GM21786 (cell line): Measurements from ENCODE around the gene LCN9.
"Not testable (repeated sequence)": the region's sequence is repeated elsewhere in the genome, so short reads cannot be mapped to it uniquely, and the experiment has no call there.

Experiments
- ATAC-seq: cut with Tn5 transposase; IDR thresholded peaks from one replicate; pipeline ENCODE4 v1.9.1; 2021; ENCODE audit not compliant: unreplicated experiment

Gene LCN9, protein sequence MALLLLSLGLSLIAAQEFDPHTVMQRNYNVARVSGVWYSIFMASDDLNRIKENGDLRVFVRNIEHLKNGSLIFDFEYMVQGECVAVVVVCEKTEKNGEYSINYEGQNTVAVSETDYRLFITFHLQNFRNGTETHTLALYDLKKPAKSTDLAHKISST

DNA sequence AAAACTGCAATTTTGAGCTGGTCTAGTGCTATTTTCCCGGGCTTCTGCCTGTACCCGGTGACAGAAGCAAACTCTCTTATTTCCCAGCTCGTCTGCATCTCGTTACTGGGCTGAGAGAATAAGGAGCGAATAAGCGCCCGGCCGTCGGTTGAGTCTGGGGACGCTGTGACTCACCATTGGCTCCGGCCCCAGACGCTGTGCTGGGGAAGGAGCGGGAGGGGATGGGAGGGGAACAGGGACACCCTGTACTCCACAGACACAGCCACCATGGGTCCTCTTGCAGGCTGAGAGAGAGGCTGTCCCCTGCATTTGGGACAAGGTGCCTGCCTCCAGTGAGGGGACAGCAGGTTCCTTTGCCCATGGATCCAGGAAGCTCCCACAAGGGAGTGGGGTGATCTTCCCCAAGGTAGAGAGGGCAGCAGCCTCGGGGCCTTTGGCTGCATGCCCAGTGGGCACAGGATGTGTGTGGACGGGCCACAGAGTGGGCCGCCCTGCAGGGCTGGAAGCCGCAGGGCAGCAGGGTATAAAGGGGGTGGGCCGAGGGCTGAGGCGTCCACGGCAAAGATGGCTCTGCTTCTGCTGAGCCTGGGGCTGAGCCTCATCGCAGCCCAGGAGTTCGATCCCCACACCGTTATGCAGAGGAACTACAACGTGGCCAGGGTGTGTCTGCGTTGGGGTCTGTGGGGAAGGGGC lies at the start of gene LCN9:
Gene LCN9 (plus strand): TSS at position 552 of the 693 bp plus-strand sequence. CDS start 13 bp downstream, at position 565.
- no peak for ATAC-seq

DNA sequence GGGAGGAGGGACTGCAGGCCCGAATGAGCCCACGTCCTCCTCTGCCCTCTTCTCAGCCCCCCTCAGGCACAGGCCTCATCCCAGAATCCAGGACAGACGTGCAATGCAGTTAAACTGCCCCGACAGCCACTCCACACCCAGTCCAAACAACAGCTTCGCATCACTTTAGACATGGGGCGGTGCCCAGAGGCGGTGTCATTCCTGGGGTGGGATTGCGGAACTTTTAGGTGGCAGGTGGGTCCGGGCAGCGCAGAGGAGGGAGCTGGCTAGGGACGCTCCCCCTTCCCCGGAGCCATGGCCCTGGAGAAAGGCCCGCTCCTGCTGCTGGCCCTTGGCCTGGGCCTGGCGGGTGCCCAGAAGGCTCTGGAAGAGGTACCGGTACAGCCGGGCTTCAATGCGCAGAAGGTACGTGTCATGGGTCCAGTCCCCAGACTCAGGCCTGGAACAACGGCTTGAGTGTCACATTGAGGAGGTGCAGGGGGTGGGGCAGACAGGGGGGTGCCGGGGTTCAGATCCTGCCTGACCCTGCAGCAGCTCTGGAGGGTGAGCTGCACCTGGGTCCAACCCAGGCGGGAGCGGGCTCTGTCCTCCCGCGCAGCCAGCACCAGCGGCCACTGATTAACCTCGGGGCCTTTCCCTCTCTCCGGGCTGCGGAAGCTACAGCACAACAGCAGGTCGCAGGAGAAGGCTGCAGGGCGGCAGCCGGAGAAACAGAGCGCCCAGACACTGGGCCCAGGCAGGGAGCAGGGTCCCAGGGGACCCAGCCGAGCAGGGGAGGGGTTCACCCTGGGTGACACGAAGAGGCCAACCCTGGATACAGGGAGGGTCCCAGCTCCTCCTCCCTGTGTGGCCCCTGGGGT lies 48.9 kb upstream of the LCN9 start:
- no peak for ATAC-seq

DNA sequence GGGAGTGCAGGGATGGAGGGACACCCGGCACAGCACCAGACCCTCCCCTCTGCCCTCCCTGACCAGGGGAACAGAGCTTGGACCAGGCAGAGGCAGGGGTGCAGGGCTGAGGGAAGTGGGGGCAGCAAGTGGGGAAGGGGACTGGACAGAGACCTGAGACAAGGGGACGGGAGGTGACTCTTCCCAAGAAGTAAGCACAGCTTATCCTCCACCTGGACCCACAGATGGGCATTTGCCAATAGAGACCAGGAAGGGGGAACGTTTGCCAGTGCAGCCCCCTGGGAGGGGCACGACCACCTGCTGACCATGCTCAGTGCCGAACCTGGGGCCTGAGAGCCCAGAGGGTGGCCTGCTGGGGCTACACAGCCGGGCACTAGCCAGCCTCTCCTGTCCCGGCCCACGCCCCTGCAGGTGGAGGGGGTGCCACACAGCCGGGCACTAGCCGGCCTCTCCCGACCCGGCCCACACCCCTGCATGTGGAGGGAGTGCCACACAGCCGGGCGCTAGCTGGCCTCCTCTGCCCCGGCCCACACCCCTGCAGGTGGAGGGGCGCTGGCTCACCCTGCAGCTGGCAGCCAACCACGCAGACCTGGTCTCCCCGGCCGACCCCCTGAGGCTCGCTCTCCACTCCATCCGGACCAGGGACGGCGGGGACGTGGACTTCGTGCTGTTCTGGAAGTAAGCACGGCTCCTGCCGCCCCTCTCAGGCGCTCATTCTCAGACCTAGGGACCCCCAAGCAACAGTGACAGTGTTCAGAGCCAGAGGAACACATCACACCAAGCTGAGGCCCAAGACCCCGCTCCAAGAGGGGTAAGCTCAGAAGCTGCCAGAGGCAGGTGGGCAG lies 48.1 kb upstream of the LCN9 start:
- no peak for ATAC-seq

DNA sequence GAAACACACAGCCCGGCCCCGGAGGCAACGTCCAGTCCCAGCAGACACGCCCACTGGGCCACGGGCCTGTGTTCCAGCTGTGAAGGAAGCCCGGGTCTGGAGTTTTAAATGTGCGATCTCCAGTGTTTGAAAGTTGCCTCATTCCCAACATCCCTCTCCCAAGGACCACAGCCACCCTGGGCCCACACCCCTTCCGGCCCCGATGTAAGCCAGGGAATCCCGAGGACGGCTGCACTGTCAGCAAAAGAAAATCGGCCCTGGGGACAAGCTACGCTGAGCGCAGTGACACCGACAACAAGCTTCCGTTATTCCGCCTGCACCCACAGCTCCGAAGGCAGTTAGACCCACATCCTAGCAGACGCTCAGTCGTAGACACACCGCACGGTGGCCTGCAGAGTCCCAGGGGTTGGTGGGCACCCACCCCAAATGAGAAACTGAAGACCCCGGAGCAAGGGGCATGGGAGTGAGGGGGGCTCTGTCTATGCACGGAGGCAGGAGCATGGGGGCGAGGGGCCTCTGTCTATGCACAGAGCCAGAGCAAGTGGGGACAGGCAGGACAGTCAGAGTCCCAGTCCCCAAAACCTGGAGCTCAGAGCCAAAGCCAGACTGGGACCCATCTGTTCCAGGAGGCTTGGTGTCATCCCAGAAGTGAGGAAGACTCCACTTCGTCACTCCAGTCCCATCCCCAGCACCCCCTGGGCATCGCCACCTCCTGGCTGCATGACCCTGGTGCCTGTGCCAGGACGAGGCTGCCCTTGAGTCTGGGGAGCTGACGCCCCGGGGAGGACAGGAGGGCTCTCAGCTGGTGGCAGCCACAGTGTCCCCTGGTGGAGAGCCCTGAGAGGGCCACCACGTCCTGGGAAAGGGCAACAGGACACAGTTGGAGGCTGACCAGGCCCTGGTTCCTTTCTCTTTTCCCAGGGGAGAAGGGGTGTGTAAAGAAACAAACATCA lies 47.2 kb upstream of the LCN9 start:
- ATAC-seq = no peak

DNA sequence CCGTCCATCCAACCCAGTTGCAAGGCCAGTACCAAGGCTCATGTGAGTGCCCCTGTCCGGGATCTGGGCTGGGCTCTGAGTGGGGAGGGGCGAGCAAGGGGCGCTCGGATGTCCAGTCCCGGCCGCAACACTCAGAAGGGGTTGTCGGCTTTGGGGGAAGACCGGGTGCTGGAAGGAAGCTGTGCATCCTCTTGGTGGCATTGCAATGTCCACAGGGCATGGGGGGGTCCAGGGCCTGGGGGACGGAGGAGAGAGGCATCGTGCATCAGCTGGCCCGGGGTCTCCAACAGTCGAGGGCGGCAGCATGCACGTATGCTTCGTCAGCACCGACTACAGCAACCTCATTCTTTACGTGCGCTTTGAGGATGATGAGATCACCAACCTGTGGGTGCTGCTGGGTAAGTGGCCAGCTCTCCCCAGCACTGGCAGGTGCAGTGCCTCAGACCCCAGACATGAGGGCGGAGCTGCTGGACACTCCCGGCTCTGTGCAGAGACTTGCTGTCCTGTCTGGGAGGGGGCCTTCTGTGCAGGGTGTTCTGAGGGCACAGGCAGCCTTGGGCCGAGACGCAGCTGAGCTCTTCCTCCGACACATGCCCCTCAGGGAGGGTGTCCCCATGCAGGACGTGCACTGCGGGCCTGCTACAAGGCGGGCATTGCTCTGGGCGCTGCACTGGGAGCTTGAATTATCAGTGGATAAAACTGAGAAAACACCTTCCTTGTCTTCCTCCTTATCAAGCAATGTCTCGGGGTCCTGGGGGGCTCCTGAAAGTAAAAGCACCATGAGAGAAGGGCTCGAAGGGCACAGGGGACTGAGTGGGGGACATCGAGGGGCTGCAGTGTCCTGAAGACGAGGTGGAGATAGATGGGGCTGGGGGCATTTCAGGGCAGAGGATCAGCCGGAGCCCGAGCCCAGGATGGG lies 46.2 kb upstream of the LCN9 start:
- no peak for ATAC-seq

DNA sequence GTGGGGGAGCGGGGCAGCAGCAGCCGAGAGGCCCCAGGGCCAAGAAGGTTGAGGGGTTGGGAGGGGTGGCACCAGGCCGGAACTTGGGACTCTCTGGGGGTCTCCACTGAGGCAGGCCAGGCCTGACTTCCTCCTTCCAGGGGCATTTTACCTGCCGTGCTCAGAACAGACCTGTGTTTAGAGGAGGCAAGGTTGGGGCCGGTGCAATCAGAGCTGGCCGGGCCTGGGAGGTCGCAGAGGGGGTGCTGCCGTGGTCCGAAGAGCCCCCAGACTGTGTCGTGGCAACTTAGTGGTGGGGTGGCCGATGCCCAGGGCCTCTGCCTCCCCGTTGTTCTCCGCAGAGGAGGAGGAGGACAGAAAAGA lies 45.6 kb upstream of the LCN9 start:
- no peak for ATAC-seq

DNA sequence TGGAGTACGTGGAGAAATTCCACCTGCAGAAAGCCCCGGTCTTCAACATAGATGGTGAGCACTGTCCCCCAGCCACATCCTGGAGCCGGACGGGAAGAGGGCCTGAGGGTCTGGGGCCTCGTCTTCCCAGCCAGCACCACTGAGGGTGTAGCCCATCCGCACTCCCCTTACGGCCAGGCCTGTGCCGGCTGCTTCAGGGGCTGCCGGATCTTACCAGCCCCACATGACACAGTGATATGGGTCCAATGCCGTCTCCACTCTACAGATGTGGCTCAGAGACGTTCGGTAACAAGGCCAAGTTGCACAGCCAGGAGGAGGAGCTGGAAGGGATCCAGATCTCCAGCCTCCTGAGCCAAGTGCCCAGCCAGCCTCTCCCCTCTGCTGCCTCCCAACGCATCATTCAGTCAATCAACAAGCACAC lies 45.1 kb upstream of the LCN9 start:
- no peak for ATAC-seq

DNA sequence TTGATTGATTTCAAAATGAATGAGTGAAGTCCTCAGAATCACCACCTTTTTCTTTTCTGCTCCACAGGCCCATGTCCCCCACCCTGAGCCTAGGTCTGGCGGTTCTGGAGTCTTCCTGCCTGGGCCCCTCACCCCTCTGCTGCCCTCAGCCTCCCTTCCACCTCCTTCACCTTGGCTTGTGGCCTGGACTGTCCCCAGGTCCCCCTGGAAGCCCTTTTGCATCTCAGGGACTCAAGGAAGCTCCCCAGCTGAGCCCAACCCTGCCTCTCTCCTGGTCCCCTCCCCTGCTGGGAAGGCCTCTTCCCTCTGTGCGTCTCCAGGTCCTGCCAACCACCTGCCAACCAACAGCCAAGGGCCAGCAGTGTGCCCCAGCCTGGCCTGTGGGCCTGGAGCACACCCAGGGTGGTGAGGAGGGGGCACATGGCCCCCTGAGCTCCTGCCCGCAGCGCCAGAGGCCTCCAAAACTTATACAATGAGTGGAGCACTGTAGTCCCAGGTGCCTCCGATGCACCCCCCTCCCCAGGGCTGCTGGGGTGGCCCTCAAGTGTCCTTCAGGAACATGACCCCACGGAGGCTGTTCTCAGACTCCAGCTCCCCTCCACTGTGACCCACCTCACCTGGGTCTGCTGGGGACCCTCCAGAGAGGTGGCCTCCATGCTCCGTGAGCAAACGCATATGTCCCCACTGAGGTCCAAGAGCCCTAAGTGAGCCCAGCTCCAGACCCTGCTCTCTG lies 44.1 kb upstream of the LCN9 start:
- no peak for ATAC-seq

DNA sequence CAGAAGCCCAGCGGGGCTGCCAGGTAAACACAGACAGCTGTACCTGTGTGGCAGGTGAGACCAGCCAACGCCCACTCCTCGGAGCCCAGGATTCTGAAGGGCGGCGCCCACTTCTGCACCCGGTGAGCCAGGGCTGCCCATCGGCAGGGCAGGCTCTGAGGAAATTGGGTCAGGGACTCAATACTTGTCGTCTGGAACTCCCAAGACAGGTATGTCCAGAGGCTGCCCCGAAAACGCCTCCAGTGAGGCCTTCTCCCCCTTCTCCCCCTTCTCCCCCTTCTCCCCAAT lies 43.6 kb upstream of the LCN9 start:
- ATAC-seq = no peak

DNA sequence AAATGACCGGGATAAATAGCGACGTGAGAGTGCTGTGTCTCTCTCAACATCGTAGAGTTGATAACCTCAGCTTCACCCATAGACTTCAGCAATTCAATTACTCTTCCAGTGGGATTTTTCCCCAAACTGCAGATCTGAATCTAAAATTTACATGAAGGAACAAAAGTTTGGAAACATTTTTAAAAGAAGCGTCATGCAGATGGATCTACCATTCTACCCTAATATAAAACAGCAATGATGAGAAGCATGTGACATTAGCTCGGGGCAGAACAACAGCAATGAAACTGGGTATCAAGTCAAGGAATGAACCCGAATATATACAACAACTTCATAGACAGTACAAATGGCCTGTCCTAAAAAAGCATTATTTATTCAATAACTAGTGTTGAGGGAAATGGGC lies 42.6 kb upstream of the LCN9 start:
- no peak for ATAC-seq

DNA sequence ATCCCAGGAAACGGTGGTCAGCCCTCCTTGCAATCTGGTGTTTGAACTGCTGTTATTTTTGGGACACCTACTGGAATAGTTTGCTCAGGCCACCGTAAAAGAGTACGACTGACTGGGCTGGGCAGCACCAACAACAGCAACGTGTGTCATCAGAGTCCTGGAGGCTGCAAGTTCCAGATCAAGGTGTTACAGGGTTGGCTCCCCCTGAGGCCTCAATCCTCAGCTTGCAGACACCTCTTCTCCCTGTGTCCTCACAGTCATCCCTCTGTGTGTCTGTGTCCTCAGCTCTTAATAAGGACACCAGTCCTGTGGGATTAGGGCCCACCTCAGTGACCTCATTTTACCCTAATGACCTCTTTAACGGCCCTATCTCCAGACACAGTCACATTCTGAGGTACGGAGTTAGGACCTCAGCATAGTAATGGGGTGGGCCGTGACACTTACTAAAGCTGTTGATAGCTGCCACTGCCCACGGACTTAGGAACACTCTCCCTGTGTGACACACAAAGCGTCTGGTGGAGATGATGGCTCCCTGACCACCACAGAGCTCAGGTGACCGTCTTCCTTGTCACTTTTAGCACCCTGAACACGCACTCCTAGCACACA lies 40.6 kb upstream of the LCN9 start:
- no peak for ATAC-seq

DNA sequence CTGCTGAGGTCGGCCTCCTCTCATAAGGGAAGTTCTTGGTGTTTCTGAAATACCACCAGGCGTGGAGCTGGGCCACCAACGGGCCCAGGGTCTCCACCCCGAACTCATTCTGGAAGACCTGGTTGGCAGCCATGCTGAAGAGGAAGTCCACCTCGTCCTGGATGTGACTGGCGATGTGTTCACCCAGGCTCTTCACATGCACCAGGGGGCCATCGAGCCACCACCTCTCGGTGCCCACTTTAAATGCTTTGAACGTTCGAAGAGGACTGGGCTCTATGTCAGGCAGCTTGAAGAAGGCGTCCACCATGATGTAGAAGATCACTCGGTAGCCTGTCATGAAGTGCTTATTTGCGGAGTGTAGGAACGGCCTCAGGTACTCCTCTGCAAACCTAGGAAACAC lies 38.8 kb upstream of the LCN9 start:
- ATAC-seq = no peak

DNA sequence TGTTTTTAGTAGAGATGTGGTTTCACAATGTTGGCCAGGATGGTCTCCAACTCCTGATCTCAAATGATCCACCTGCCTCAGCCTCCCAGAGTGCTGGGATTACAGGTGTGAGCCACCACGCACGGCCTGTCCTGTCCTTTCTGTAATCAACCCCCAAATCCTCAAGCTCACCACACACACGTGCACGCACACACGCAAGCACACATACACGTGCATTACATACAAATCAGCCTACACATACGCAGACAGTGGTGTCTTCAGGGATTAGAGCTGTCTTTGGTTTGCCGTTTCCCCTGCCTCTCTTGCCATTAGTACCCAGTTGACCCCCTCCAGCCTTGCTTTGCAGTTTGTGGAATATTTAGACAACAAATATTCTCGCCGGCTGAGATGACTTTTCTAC lies 30.3 kb upstream of the LCN9 start:
- ATAC-seq = no peak

DNA sequence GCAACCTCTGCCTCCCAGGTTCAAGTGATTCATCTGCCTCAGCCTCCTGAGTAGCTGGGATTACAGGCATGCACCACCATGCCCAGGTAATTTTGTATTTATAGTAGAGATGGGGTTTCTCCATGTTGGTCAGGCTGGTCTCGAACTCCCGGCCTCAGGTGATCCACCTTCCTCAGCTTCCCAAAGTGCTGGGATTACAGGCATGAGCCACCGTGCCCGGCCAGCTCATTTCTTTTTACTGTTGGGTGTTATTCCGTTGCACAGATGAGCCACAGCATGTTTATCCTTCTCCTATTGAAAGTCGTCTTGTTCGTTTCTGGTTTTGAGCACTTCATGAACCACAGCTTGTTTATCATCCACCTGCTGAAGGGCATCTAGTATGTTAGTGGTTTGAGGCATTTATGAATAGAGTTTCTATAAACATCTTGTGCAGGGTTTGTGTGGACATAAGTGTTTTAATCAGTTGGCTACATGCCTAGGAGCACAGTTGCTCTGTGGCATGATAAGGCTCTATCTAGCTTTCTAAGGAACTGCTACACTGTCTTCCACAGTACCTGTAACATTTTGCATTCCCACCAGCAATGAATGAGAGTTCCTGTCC lies 26.1 kb upstream of the LCN9 start:
- not testable (repeated sequence) for ATAC-seq

DNA sequence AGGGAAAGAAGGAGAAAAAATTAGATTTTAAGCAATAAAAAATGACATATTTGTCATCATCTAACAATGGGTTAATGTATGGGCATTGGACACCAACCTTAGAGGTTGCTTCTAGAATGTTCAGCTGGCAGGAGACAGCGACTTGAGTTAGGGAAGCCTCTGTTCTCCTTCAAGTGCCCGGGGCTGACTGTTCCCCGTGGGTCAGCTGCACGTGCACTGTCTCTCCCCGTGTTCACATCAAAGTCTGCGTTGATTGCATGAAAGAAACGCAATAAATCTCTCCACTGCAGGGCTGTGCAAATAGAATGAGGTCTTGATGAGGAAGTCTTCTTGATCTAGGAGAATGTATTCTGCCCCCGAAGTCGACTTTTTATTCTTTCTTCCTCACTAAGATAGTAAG lies 23.9 kb upstream of the LCN9 start, which contains the start of gene GLT6D1:
Gene GLT6D1 (minus strand): TSS at position 345 of the 400 bp plus-strand sequence. CDS start 353 bp downstream, outside the sequence.
- ATAC-seq = no peak

DNA sequence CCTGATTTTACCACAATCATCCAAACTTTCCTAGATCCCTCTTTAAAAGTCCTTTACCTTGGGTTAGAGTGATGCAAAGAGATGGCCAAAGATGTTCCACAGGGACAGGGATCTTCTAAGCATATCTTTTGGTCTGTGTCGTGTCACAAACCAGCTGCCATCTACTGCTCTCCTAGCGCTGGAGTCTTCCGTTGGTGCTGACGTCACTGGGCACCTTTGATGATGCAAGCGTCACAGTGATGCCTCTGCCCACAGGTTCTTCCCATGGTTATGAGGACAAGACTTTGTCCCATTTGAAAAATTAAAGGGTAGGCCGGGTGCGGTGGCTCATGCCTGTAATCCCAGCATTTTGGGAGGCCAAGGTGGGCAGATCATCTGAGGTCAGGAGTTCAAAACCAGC lies 22.1 kb upstream of the LCN9 start:
- no peak for ATAC-seq

DNA sequence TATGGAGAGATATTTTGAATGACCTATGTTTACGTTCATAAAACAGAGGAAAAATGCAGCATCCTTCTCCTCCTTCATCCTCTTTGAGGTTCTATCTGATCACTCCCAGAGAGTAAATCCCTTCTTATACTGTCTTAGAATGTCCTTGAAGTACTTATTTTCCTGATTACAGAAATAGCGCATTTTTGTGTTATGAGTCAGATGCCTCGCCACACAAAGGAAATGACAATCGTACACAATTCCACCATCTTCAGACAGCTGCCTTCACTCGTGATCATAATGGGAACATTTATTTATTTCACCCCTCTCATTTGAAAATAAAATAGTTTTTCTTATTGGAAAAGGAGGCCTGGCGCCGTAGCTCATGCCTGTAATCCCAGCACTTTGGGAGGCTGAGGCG lies 21.4 kb upstream of the LCN9 start:
- no peak for ATAC-seq
